Measurements from ENCODE around the gene DNAJC2. TPM values are rescaled to one million over a fixed set of nuclear protein-coding genes. Genes with fewer than 3 reads are reported as not detected.
A peak's percentile ranks its signal among the peaks of the same experiment; 100 is the strongest.
"Not testable (repeated sequence)": the region's sequence is repeated elsewhere in the genome, so short reads cannot be mapped to it uniquely, and the experiment has no call there.

Gene DNAJC2
- total RNA-seq, 1 donor from 2014 or later = 38.8 TPM

DNA sequence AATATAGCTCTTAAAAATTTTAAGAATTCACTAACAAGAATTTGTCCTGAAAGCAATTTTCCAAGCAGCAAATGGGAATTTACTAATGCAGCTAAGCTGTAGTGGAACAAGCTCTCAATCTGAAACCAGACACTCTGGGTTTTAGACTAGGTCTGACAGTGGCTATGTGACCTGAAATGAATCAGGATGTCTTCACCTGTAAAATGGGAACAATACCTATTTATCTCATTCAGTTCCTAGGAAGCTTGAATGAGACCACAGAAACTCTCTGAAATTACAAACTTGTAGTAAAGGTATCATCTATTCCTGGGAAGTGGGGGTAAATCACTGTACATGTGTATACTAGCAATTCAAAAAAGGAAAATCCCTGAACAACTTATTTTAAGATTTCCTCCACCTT is 1.2 kb downstream of the DNAJC2 start:
- DNase-seq (ENCODE audit: low read depth) = peak; percentile 7

DNA sequence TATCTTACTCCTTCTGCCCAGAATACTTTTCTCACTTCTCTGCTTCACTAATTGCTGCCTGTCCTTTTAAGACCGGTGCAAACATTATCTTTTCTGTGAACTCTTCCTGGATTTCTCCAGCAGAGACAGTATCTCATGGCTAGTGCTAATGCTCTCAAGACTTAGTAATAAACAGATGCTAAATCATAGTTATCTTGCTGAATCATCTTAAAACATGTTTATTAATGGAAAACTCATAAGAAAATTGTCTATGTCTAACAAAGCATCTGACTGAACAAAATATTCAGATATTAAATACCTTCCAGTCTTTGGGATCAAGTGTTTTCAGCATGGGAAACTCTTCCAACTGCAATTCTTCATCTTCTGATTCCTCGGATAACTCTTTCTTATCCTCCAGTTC is 3.1 kb downstream of the DNAJC2 start:
- no peak for DNase-seq (ENCODE audit: low read depth)

GRCh38 chr7:103338864-103339263 is 5.7 kb downstream of the DNAJC2 start:
- no peak for DNase-seq (ENCODE audit: low read depth)

DNA sequence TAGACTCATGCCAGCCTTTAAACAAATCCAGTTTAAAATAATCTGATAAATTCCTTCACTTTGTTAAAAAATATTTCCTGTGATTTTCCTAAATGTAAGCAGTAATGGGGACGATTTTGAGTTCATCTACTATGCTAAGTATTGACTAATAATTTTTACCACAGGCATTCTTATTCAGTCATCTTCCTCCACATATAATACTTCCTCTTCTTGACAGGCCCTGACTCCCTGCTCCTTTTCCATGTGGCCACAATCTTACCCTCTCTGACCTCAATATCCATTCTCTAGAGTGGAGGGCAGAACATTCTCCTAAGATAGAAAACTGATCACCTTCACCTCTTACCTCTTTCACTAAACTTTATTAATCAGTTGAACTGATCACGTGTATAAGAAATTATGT is 7.8 kb downstream of the DNAJC2 start:
- no peak for DNase-seq (ENCODE audit: low read depth)

GRCh38 chr7:103325744-103326143 is 18.8 kb downstream of the DNAJC2 start:
- DNase-seq (ENCODE audit: low read depth) = no peak

GRCh38 chr7:103317009-103317408 is 27.6 kb downstream of the DNAJC2 start:
- DNase-seq (ENCODE audit: low read depth) = no peak

GRCh38 chr7:103316380-103316941 is 28.1 kb downstream of the DNAJC2 start:
- no peak for DNase-seq (ENCODE audit: low read depth)

GRCh38 chr7:103314852-103315251 is 29.7 kb downstream of the DNAJC2 start:
- no peak for DNase-seq (ENCODE audit: low read depth)

DNA sequence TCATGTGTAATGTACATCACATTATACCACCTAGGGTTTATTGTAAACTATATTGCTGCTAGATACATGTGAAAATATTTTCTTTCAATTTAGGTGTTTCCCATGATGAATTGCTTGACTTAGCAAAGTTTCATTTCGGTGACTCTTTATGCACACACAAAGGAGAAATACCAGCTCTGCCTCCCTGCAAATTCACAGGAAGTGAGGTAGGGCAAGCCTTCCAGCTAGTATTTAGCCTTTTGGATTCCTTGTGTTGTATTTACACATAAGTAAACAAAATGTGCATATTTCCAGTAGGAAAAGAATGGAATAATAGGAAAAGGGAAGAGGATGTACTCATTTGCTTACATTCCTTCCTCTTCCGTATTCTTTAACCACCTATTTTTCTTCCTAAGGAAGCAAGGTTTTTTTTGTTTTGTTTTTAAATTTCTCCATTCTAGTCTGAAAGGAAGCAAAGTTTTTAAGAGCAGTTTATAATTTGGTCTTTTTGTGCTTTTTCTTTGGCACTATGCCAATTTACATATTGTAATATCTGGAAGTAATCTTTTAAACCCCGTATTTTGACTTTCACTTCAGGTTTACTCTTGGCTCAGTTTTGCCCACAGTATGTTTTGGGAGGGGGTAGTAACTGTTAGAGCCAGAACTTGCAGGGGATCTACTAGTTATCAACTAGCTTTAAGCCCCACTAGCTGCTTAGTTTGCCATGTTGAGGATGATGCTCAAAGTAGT is 36.9 kb downstream of the DNAJC2 start:
- DNase-seq (ENCODE audit: low read depth) = no peak

- no peak for DNase-seq (ENCODE audit: low read depth)
These were observed 43.1 kb downstream of the DNAJC2 start for GRCh38 chr7:103301441-103301840.

GRCh38 chr7:103299660-103300059 is 44.9 kb downstream of the DNAJC2 start:
- DNase-seq (ENCODE audit: low read depth) = no peak

- no peak for DNase-seq (ENCODE audit: low read depth)
These were observed 46.8 kb downstream of the DNAJC2 start for GRCh38 chr7:103297837-103298179.

DNA sequence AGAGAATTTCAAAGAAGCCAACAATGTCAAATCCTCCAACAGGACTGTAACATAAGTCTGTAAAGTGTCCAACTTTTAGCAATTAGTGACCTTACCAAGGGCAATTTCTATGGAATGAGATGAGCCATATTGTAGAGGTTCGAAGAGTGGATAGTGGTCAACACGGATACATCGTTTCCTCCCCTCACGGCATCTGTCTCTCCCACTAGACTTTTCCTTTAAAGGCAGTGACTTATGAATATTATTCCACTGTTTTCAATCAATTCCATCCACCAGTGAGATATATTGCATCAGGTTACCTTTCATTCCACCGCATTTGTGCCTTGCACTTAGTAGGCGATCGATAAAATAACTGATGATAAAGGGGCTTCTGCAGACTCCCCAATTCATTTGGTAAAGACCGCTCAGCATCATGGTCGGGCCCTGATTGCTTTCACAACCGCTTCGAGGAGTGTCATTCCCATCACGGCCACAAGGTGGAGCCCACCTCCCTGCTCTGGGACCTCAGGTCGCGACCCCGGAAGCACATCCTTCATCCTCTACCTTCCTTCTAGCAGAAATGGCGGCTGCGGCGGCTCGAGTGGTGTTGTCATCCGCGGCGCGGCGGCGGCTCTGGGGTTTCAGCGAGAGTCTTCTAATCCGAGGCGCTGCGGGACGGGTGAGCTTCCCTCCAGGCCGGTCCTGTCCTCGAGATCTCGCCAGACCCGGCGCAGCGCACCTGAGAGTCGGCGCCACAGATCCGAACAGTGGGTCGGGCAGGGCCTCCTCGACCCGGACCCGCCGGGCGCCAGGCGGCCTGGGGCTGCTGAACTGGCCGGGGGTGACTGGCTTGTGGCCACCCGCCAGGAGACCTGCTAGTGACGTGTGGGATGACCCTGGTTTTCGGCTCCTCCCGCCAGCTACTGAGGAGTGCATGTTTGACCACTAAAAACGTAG is 47.4 kb downstream of the DNAJC2 start, which contains the start of gene PMPCB:
TSS of gene PMPCB (plus strand) at position 535 of the 936 bp plus-strand sequence. CDS start at position 560, 25 bp downstream.
- DNase-seq (ENCODE audit: low read depth) = peak; percentile 98

GRCh38 chr7:103293526-103293925 is 51.0 kb downstream of the DNAJC2 start:
- no peak for DNase-seq (ENCODE audit: low read depth)

- DNase-seq (ENCODE audit: low read depth) = no peak
These were observed 52.4 kb downstream of the DNAJC2 start for GRCh38 chr7:103292122-103292521.

DNA sequence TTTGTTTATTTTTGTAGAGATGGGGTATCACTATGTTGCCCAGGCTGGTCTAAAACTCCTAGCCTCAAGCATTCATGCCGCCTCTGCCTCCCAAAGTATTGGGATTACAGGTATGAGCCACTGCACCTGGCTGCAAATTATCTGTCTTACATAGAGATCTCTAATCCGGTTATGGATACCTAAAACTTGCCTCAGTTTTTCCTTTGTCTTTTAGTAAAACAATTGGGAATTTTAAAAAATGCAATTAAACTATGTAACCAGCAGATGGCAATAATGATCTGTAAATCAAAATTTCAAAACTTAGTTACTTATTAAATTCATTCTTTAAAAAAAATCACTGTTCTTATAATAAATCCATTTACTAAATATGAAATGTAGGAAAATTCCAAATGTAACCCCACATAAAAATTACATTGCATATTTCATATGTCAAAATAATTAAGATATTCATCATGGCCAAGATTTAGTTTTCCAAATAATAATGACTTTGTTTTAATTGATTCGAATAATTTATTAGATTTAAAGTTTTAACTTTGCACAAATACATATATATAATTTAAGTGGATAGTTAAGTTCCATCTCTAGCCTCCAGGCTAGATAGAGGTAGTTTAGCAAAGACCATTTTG is 61.7 kb downstream of the DNAJC2 start:
- not testable (repeated sequence) for DNase-seq (ENCODE audit: low read depth)

DNA sequence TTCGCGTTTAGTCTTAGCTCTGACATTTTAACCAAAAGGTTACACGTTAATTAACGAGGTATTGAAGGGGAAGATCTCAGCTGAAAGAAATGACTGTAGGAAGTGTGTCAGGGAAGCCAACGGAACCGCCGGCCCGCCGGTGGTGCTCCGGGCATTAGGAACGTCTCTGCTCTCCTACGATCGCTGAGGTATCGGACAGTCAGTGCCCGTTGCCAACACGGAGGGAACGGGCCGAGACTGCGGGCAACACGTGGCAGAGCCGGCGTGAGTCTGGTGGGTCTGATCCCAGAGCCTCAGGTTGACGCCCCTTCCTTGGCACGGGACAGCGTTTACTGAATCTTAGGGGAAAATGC is 63.8 kb downstream of the DNAJC2 start:
- peak; percentile 37 for DNase-seq (ENCODE audit: low read depth)

DNA sequence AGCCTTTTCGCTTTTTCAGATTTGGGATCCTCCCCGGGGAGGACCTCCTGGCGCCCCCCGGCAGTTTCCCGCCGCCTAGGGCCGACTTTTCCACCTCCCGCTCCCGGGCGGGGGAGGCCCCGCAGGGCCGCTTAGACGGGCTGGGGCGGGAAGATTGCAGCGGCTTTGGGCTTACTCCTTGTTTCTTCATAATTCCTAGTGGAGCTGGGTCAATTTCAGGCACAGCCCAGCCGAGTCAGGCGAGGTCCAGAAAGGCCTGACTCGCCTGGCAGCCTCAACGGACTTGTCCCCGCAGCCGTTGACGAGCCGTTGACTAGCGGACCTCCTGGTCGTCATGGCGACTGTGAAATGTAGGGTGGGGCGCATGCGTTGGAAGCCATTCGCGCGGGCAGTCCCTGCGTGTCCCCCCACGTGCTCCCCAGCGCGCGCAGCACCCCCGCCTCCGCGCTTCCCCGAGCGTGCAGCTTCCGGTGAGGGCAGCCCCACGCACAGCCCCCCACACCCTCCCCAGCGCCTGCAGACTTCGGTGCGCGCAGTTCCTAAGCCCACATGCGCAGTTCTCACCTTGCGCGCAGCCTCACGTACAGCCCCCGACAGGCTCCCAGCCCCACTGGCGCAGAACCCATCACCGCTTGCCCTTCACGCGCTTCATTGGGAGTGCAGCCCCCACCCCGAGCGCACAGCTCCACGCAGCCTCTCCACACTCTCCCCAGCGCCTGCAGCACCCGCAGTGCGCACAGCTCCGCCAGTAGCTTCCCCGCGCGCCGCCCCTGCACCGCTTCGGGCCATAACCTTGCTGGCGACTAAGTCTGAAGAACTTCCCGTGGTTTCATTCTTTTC is 64.4 kb downstream of the DNAJC2 start:
- DNase-seq (ENCODE audit: low read depth) = peak; percentile 79

GRCh38 chr7:103279636-103279962 is 65.0 kb downstream of the DNAJC2 start:
- peak; percentile 27 for DNase-seq (ENCODE audit: low read depth)

DNA sequence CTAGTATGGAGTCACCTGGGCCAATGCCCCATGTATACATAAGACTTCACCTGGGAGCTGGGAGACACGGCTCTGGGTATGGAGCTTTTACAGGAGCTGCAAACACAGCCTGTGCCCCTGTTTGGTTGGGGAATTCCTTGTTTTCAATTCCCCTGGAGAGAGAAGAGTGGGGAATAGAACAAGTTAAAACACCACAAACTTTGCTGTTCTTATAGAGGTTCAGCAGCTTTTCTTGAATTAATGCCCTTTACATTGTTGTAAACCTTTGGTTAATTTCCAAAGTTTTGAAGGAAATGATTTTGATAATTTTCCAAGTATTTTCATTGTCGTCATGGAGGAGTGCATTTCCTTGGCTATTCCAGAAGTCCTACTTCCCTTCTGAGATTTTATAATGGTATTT is 66.4 kb downstream of the DNAJC2 start:
- DNase-seq (ENCODE audit: low read depth) = not testable (repeated sequence)

GRCh38 chr7:103274867-103275266 is 69.7 kb downstream of the DNAJC2 start:
- not testable (repeated sequence) for DNase-seq (ENCODE audit: low read depth)
